Renal pelvis (tissue), 12 donors: ENCODE results near the gene LRIT3. TPM values are rescaled to one million over a fixed set of nuclear protein-coding genes. Genes with fewer than 3 reads are reported as not detected.

Source experiments
- DNase-seq: peaks from one replicate; pipeline ENCODE4 v3.0.0-alpha.2; 2013
- long read RNA-seq, 16 experiments: transcript quantifications; one replicate each; lab custom pipeline, GENCODE V29; 2026
- polyA plus RNA-seq, 3 donors: library from polyadenylated mRNA; unstranded; fragments of 120-200 nt; gene quantifications; one replicate each; pipeline ENCODE4 v1.2.1, GENCODE V29; 2013; ENCODE audit not compliant: insufficient read length in 3 of 3

The LRIT3 gene, protein sequence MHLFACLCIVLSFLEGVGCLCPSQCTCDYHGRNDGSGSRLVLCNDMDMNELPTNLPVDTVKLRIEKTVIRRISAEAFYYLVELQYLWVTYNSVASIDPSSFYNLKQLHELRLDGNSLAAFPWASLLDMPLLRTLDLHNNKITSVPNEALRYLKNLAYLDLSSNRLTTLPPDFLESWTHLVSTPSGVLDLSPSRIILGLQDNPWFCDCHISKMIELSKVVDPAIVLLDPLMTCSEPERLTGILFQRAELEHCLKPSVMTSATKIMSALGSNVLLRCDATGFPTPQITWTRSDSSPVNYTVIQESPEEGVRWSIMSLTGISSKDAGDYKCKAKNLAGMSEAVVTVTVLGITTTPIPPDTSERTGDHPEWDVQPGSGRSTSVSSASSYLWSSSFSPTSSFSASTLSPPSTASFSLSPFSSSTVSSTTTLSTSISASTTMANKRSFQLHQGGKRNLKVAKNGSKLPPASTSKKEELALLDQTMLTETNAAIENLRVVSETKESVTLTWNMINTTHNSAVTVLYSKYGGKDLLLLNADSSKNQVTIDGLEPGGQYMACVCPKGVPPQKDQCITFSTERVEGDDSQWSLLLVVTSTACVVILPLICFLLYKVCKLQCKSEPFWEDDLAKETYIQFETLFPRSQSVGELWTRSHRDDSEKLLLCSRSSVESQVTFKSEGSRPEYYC
- 1 to 10 TPM in 1 of 3 donors, under 1 TPM in 2; 0.34 to 1.3 (median 0.99) TPM for polyA plus RNA-seq
- long read RNA-seq, donor 1, result 0 reads
- long read RNA-seq, donor 2, result 0 reads
- long read RNA-seq, donor 3, result 0 reads
- long read RNA-seq, donor 4, result 0 reads
- long read RNA-seq, donor 5, result 0 reads
- long read RNA-seq, donor 6, result 0 reads
- long read RNA-seq, donor 7, result 0 reads
- long read RNA-seq, donor 8, result 0 reads
- long read RNA-seq, donor 9, result 0 reads
- long read RNA-seq, donor 10, result 0 reads
- long read RNA-seq, donor 11, result 0 reads
- long read RNA-seq, donor 12, result 0 reads
- long read RNA-seq, donor 13, partial matches to known transcripts, result 0 of 1 reads
- long read RNA-seq, donor 13, other reads (novel, unspliced or antisense), result 0 of 1 reads
- long read RNA-seq, donor 14, result 0 reads
- long read RNA-seq, donor 15, result 0 reads
- long read RNA-seq, donor 16, result 0 reads

- DNase-seq, result no peak
Measured at GRCh38 chr4:109847896-109848442, at the start of gene LRIT3. Gene LRIT3, plus strand, starts transcription at chr4:109848107. Its CDS starts 95 bp downstream, at chr4:109848202.

- no peak for DNase-seq
Measured at GRCh38 chr4:109798866-109799265, 49.0 kb upstream of the LRIT3 start.

DNA sequence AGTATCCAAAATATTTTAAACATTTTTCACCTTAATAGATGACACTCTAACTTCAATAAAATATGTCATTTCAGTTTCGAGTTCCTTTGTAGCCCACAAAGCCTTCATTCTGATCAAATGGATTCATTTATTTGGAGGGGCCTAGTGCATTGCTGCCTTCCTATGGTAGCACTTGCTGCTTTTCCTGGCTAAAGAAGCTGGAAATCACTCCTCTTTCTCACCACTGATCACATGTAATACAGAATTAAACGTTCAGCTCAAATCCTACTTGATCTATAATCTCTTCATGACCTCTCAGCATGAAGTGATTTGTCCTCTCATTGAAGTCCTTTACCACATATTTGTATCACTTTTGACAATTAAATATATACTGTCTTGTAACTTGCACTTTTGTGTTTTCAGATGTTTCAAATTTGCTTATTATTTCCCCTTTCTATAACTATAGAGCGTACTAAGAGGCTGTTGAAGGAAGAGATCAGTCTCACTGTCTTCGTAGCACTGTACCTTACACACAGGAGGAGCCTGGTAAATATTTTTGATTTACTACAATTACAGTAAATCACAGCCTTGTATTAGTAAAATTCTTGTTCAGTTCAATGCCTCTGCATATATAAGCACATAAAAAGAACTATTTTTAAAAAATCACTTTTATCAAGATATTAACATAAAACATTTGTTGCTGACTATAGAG is 46.7 kb upstream of the LRIT3 start:
- no peak for DNase-seq

DNA sequence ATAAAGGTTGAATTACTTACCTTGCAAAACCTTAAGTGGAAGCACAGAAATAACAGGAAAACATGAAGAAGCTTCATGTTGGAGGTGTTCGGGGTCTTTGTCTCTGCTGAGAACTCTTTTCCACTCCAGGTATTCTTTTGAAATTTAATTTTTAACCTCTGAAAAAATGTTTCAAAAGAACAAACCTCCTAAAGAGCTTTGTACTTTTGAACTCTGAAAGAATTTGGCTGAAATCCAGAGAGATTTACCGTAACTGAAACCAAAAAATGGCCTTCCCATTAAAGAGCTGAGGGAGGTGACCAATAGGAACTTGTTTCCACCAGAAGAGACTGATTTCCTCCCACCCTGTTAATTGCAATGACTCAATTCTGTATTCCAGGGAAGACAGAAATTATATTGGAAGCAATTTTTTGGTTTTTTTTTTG is 46.0 kb upstream of the LRIT3 start, which contains the start of gene CFI:
Gene CFI, minus strand, starts transcription at position 105 of the 425 bp plus-strand sequence. Its CDS starts 28 bp downstream, at position 77.
- peak; percentile 79 for DNase-seq

GRCh38 chr4:109803924-109804571 is 43.9 kb upstream of the LRIT3 start:
- DNase-seq, result peak; percentile 36

DNA sequence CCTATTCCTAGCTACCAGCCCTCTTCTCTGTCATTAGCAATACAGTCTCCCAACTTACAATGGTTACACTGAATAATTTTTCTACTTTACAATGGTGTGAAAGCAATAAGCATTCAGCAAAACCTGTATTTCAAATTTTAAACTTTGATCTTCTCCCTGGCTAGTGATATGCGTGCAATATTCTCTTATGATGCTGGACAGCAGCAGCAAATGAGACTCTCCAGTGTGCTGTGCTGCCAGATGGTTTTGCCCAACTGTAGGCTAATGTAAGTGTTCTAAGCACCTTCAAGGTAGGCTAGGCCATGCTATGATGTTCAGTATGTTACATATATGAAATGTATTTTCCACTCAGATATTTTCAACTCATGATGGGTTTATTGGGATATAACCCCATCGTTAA is 38.3 kb upstream of the LRIT3 start:
- no peak for DNase-seq

DNA sequence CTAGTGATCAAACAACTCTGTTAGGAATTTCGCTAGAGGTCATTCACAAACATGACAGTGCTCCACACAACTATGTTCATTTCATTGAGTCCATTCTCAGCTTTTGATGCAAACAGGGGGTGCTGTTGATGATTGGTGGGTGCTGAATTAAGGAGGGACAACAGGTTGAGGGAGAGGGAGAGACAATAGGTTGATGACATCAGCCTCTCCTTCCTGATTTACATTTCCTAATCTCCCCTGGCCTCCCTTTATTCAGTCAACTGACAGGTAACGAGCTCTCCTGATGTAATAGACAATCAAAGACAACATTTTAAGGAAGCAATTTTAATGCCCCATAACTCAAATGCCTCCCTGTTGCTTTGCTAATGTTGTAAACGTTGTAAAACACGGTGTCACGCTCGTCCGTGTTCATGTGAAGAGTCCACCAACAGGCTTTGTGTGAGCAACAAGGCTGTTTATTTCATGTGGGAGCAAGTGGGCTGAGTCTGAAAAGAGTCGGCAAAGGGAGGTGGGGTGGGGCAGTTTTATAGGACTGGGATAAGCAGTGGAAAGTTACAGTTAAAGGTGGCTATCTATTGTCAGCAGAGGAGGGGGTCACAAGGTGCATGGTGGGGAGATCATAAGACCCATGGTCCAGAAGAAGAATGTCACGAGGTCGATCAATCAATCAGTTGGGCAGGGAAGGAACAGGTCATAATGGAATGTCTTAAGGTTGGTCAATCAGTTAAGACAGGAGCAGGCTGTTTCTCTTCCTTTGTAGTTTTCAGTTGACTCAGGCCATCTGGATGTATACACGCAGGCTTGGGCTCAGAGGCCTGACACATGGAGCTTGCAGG is 37.1 kb upstream of the LRIT3 start:
- no peak for DNase-seq

GRCh38 chr4:109811707-109812106 is 36.2 kb upstream of the LRIT3 start:
- DNase-seq, result no peak

DNA sequence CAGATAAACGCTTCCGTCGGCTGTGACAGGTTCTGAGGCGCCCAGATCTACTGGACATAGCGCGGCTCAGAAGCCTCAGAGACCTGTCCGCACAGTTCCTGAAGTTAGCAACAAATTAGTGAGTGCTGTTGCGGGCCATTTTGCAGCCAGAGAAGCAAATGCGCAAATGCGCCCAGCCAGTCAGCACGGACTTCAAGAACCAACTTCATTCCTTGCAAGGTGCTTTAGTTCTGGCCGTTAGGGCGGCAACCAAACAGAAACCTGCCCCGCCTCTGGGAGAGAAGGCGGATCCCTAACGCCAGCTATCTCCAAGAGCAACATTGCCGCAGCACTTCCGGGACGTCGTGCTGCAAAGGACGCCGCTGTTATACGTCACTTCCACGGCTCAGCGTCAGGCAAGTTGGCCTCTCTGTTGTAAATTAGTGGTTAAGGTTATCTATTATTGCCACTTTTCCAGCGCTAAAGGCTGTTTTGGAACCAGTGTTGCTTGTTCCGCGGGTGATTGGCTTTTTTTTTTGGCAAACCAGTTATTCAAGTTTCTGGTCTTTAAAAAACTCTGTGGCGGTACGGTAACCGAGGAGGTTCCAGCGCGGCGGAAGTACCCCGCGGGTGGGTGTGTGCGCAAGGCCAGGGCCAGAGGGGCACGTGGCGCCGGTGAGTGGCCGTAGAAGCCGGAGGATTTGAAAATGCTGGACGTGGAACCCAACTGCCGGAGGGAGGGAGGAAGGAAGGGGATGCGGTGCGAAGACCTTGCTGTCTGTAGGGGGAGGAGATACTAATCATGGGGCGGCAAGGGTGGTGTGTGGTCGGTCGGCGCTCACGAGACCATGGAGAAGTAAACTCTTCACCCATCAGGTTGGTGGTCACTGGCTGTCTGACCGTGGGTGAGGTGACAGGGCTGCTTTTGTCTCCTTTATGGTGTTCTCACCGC is 32.5 kb upstream of the LRIT3 start, which contains the start of gene GAR1:
Gene GAR1, plus strand, starts transcription at position 612 of the 931 bp plus-strand sequence. CDS start 403 bp downstream, outside the sequence.
- peak; percentile 95 for DNase-seq

DNA sequence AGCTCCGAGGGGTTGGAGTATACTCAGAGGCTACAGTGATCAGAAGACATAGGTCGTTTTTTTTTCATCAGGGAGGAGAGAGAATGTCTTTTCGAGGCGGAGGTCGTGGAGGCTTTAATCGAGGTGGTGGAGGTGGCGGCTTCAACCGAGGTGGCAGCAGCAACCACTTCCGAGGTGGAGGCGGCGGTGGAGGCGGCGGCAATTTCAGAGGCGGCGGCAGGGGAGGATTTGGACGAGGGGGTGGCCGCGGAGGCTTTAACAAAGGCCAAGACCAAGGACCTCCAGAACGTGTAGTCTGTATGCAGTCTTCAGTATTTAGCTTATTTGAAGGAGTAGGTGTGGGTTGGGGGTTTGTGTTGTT is 31.8 kb upstream of the LRIT3 start:
- DNase-seq, result no peak

DNA sequence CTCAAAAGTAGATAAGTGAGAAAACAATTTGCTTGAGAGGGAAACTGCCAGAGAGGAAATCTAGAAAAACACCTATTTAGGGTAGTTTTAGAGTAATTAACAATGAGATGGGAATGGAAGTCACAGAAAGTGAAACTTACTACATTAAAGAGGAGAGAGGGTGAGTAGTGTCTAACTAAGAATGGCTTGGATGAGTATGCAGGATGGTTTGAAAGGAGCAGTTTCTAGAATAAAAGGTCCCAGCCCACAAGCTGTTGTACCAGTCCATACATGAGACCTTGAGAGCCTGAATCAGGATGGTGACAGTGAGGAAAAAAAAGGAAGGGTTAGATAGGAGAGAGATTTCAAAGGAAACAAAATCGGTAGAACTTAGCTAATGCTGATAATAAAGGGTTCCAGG is 31.0 kb upstream of the LRIT3 start:
- no peak for DNase-seq

DNA sequence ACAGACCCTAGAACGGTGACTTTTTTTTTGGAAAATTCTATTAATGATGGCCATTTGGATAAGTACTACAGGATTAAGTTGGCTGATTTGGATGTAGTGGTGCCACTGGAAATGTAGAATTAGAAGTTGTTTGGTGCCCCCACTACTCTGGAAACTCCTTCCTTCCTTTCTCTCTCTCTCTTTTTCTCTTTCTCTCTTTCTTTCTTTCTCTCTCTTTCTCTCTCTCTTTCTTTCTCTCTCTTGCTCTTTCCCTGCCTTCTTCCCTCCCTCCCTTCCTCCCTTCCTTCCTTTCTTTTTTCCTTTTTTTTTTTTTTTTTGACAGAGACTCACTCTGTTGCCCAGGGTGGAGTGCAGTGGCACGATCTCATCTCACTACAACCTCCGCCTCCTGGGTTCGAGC is 29.6 kb upstream of the LRIT3 start:
- DNase-seq, result no peak

- no peak for DNase-seq
Measured at GRCh38 chr4:109820563-109820962, 27.3 kb upstream of the LRIT3 start.

DNA sequence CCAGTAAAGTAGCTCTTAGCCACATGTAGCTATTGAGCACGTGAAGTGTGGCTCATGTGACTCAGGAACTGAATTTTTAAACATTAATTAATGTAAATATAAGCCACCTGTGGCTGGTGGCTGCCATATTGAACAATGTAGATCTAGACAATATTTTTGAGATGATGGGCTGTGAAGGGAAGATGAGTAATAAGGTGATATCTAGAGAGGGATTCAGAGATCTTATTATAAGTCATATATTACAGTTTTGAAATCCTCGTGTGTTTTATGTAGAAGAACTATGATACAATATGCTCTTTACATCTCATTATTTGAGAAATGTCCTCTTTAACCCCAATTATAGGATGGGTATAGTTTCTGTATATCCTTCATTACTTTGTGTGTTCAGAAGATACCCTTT is 26.7 kb upstream of the LRIT3 start:
- DNase-seq, result no peak

- no peak for DNase-seq
Measured at GRCh38 chr4:109826719-109827118, 21.2 kb upstream of the LRIT3 start.

GRCh38 chr4:109827672-109828071 is 20.2 kb upstream of the LRIT3 start, which contains the start of gene RRH:
Gene RRH, plus strand, starts transcription at chr4:109827972. Its CDS starts 56 bp downstream, at chr4:109828028.
- no peak for DNase-seq

DNA sequence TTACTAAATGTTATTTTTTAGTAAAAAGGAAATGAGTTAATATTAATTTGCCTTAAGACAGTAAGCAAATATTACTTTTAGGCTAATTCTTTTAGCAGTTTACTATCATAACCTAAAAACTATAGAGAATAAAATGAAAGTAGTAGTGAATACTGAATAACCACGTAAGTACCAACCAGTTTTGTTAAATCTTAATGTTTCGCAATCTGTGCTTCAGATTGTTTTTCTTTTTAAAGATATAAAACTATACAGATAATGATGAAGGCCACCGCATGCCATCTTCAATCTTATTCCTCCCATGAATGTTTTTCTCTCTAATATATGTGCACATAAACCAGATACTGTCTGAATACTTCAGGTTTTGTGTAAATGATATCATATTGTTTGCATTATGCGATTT is 14.2 kb upstream of the LRIT3 start:
- DNase-seq, result no peak

DNA sequence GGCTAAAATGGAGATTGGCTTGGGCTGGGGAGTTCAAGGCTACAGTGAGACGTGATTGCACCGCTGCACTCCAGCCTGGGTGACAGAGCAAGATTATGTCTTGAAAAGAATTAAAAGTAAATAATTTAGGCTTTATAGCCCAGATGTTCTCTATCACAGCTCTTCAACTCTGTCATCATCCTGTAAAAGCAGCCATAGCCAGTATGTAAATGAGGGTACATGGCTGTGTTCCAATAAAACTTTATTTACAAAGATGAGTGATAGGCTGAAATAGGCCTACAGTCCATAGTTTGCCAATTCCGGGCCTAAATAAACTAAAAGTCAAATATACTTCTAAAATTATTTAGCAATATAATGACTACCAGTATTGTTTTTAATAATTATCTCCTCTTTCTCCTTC is 10.9 kb upstream of the LRIT3 start:
- DNase-seq, result no peak
